ENCODE results near the gene CROCC2.

Gene CROCC2

GRCh38 chr2:240947607-240948006 is 41.5 kb downstream of the CROCC2 start:
- intact Hi-C loops (cut with DNase I) = no loop called here
- peak in 12 of 42 donors; percentile 1 to 29 (median 6) for DNase-seq

DNA sequence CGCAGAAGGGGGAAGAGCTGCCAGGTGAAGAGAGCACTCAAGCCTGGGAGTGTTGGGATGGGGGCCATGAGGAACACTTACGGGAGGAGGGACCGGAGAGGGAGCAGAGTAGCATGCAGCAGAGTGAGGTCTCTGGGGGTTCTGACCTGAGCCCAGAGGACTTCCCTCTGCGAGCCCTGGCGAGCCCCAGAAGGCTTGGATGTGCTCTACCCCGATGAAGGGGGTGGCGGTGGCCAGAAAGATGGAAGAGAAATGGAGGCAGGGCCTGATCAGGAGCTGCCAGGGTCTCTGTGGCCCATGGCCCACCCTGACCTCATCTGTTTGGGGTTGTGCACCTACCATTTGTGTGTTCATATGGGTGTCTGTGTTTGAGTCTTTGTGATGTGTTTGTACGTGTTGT is 42.0 kb downstream of the CROCC2 start:
- peak in 6 of 42 donors; percentile 0 to 26 (median 5) for DNase-seq
- intact Hi-C loops (cut with DNase I) = no loop called here

DNA sequence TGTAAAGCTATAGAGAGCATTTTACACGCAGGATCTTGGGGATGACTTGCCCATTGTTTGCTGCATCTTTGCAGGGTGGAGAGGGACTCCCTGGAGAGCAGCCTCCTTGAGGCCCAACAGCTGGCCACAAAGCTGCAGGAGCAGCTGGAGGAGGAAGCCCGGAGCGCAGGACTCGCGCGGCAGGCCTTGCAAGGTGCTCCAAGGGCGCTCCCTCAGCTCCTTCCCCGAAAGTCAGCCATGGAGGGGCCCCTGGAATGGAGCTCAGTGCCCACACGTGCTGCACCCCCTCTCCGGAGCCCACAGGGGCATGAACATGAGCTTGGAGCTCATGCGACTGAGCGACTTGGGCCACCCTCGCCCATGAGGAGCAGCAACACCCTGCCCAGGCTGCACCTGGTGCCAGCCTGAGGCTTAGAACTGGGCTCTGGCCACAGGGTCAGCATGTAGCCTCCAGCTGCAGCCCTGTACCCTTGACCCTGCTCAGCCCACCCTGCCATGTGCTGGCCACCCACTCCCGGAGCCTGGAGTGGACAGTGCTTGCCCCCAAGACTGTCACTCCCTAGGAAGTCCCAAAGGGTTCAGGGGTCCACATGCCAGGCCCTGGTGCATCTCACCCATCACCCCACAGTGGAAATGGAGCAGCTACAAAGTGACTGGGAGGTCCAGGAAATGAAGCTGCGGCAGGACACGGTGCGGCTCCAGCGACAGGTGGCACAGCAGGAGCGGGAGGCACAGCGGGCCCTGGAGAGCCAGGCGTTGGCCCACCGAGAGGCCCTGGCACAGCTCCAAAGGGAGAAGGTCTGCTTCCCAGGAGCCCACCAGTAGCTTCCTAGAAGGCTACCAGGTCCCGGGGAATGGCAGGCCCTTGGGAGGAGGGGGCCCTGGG is 43.0 kb downstream of the CROCC2 start:
- DNase-seq = peak in 16 of 42 donors; percentile 1 to 19 (median 6)
- intact Hi-C loops (cut with DNase I) = no loop called here

DNA sequence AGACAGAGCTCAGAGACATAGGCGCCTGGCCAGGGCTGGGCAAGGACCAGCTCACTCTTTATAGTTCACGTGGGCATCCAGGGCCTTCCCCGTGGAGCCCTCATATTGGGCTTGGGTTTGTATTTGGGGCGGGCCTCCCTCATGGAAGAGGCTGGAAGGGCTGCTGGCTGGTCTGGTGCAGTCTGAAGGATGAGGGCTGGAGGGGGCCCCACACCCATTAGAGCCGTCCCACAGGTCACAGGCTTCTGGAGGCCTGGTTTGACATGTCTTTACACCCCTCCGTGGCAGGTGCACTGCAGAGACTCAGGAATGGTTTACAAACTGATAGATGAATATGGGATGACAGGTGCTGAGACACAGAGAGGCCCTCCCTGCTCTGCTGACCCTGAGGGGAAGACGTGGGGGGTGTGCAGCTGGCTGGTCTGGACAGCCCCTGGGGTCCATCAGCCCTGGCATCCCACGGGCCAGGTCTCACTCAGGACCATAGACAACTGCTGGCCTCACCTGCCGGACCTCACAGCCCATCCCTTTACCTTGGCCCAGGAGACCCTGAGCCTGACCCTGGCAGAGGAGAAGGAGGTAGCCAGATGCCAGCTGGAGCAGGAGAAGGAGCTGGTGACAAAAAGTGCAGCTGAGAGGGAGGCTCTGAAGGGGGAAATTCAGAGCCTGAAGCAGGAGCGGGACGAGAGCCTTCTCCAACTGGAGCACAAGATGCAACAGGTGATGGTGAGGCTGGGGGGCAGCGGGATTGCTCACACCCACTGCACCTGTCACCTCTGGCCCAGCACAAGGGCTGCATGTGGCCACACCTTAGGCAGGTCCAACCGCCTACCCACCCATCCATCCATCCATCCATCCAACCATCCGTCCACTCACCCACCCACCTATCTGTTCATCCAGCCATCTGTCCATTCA is 43.9 kb downstream of the CROCC2 start:
- intact Hi-C loops (cut with DNase I) = no loop called here
- DNase-seq = peak in 17 of 42 donors; percentile 0 to 19 (median 6)

GRCh38 chr2:240951045-240951594 is 45.0 kb downstream of the CROCC2 start:
- intact Hi-C loops (cut with DNase I) = no loop called here

DNA sequence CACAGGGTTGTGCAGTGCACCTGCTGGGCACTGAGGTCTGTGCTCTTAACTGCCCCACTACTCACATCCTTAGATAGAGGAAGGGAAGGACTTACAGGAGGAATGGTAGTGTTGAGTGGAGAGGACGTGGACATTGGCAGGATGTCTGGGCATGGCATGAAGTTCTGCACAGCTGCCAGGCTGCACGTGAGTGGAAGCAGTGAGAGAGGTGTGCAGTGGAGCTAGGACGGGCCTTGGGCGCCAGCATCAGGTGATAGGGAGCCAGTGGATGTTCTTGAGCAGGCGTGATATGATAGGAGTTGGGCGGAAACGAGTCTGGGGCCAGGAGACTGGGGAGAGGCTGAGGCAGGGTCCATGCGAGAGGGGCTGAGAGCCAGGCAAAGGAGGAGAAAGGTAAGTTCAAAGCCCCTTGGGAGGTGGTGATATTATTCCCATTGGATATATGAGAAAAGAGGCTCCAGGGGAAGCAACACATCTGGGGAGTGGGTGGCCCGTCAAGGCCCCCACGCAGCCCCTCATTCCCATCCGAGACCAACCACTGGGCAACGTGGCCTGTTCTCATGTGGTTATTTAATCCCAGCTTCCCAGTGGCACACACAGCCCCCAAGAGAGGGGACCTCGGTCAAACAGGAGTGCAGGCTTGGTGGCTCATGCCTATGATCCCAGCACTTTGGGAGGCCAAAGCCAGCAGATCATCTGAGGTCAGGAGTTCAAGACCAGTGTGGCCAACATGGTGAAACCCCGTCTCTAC is 46.5 kb downstream of the CROCC2 start:
- intact Hi-C loops (cut with DNase I) = no loop called here
- peak in 18 of 42 donors; percentile 1 to 21 (median 8) for DNase-seq

More at GRCh38 chr2:240951045-240951594, 45.0 kb downstream of the CROCC2 start:
- peak in 1 of 42 donors; percentile 1 for DNase-seq

- intact Hi-C loops (cut with DNase I) = no loop called here
- DNase-seq = peak in 25 of 42 donors; percentile 1 to 41 (median 13)
These were observed 47.6 kb downstream of the CROCC2 start for GRCh38 chr2:240953426-240954410.

DNA sequence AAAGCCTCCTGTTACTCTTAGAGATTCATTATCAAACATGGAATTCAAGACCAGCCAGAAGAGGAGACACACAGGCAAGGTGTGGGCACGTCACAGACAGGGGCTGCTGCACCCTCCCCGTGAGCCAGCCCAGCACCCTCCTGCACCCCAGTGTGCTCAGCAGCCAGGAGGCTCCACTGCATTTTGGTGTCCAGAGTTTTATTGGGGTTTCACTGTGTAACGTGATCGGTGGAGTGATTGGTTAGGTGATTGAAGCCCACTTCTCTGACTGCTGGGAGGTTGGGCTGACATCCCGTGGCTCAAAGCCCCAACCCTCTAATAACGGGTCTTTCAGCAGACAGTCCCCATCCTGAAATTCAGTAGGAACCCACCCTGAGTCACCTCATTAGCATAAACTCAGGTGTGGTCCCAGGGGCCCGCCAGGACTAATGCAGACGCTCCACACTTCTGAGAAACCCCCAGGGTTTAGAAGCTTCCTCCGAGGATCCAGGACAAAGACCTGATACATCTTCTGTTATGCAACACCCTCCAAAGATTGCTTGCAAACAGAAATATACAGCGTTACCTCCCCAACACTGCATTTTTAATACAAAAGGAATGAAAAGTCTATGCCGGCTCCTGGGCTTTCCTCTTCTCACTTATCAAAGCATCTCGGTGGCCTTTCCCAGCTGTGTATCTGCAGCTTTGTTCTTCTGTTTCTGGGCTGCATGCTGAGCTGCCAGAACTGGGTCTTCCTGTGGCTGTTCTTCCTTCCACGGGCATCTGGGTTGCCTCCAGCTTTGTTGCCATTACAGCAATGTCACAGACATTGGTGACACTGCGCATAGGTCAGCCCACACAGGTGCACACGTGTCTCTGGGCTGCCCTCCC is 48.5 kb downstream of the CROCC2 start:
- peak in 20 of 42 donors; percentile 1 to 30 (median 16) for DNase-seq
- intact Hi-C loops (cut with DNase I) = no loop called here

DNA sequence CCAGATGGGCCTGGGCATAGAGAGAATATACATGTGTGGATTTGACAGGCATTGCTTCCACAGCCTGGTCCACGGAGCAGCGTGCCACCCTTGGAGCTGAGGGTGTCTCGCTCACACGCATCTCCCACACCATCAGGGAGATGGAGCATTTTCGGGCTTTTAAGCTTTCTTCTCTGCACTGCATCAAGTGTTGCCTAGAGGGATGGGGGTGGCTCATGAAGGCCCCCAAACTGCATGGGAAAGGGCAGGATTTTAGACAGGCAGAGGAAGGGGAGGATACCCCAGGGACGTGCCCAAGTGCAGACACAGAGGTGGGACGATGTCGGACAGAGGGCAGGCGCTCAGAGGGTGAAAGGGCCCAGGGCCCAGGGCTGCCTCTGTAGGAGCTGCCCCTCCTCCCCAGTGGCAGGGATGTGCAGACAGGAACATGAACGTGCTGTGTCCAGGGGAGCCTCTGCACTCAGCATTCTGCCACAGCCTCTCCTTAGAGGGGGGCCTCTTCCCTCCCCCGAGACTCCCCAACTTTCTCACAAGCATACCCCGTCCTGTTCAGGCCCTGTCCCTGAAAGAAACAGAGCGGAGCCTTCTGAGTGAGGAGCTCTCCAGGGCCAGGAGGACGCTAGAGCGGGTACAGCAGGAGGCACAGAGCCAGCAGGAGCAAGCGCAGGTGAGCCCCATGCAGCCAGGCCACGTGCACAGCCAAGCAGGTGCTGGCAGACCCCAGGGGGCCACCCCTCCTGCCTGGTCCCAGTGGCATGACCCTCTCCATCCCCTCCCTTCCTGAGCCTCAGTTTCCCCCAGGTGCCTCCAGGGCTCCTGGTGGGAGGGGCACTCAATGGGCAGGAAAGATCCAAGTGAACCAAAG is 49.4 kb downstream of the CROCC2 start:
- peak in 21 of 42 donors; percentile 3 to 43 (median 17) for DNase-seq

DNA sequence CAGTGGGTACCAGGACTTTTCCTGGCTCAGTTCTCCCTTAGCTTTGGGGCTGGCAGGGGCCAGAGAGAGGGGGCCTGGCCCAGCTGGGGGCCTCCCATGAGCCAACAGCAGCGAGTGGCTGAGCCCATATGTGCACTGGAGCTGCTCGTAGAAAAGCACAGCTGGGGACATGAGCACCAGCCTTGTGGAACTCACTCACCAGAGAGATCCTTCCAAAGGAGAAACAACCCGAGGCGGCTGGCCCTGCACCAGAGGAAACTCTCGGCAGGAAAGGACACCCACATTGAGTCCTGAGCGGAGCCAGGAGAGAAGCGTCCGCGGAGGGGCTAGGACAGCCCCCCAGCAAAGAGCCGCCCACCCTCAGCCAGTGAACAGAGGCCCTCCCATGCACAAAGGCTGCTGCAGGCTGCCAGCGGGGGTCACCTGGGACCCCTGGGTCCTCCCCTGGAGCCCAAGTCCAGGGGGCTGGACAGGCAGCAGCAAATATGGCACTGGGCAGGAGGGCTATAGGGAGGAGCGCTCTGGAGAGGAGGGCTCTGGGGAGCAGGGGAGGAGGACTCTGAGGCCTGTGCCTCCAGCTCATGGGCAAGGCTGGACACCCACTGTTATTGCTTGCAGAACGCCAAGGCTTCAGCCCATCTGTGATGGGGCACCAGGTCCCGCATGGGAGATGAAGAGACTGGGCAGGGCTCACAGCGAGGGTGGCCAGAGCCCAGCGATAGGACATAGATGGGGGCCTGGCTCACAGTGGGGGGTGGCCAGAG is 50.2 kb downstream of the CROCC2 start:
- intact Hi-C loops (cut with DNase I) = no loop called here

More for the DNA sequence above, 49.4 kb downstream of the CROCC2 start:
- intact Hi-C loops (cut with DNase I) = no loop called here

DNA sequence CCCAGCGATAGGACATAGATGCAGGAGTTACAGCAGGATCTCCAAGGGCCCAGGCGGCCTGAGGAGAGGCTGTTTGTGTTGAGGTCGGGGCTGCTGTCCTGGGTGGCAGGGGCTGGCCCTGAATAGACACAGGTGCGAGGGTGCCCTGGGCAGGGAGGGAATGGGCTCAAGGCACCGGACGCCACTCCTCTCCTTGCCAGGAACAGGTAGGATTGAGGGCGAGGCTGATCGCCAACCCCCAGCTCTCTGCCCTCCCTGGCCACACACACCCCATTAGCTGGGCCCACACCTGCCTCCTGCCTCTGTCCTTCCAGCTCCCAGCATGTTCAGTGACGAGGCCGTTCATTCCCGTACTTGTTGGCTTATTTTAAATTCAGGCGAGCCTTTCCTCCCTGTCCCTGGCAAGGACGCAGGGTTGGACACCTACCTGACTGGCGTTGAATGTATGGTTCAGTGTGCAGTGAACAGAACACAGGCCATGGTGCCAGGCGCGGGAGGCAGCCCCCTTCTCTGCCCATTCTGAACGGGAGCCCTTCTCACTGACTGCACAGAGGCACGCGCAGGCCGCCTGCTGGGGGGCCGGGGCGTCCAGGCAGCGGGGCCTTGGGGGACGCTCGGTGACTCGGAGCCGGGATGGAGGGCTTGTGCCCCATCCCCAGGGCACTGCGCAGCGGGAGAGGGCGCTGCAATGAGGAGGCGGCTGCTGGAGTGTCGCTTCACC is 51.0 kb downstream of the CROCC2 start:
- DNase-seq = peak in 18 of 42 donors; percentile 1 to 39 (median 14)
- intact Hi-C loops (cut with DNase I) = no loop called here

More for the DNA sequence above, 50.2 kb downstream of the CROCC2 start:
- DNase-seq = peak in 18 of 42 donors; percentile 1 to 38 (median 16)

DNA sequence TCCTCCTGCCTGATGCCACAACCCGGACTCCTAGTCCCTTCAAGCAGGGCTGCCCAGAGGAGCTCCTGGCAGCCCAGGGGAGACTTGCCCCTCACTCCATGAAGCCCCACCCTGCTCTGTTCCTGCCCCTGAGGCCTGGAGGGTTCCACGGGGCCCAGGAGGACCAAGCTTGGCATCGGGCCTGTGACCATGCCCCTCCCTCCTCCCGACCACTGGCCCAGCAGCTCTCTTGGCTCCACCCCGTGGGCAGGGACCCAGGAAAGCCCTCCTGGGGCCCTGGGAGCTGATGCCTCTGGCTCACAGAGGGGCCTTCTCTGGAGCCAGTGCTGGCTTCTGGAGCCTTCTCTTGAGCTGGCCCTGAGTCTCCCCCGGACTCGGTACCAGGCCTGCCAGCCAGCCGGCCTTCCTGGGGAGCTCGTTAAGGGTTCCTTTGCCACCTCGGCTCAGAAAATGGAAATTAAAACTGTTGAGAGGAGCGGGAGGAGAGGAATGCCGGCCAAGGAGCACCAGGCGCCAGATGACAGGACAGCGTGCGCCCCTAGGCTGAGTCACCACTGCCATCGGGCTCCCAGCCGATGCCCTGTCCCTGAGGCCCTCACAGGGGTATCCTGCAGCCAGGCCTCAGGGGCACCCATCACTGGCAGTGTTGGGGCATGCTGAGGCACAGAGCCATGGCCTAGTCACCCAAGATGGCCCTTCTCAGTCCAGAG is 51.7 kb downstream of the CROCC2 start:
- intact Hi-C loops (cut with DNase I) = no loop called here

More for the DNA sequence above, 51.7 kb downstream of the CROCC2 start:
- DNase-seq = peak in 27 of 42 donors; percentile 2 to 68 (median 30)
